Thyroid gland (tissue), 4 donors: Measurements from ENCODE around the gene OR10A6. TPM values are rescaled to one million over a fixed set of nuclear protein-coding genes. Genes with fewer than 3 reads are reported as not detected.

ENCODE experiments used
- DNase-seq, 2 donors: peaks; one replicate each; pipeline ENCODE4 v3.0.0-alpha.2; 2019
- H3K27ac ChIP-seq, 3 donors: fragments of 200-600 bp; sonication (generic); 1 replicate in 2 of 3; 2 replicates in 1 of 3; pipeline ENCODE4 v1.5.1; 2016 to 2019; ENCODE audit warnings: mild to moderate bottlenecking in 1 of 3, moderate library complexity in 1 of 3
- H3K27me3 ChIP-seq: fragments of 200-600 bp; sonication (generic); one replicate; pipeline ENCODE4 v1.5.1; 2019
- H3K36me3 ChIP-seq, 2 donors: fragments of 200-600 bp; sonication (generic); one replicate each; pipeline ENCODE4 v1.5.1; 2016 to 2019
- H3K4me1 ChIP-seq, 2 donors: fragments of 200-600 bp; sonication (generic); one replicate each; pipeline ENCODE4 v1.5.1; 2017 to 2019
- H3K4me3 ChIP-seq, 3 donors: fragments of 200-600 bp; sonication (generic); replicated peaks in 1 of 3; 1 replicate in 2 of 3; 2 replicates in 1 of 3; pipeline ENCODE4 v1.5.1; 2016; ENCODE audit warnings: mild to moderate bottlenecking in 1 of 3
- H3K9me3 ChIP-seq: fragments of 200-600 bp; sonication (generic); one replicate; pipeline ENCODE4 v1.5.1; 2017
- POLR2A ChIP-seq, 2 donors: fragments of 450-650 bp; IDR thresholded peaks; one replicate each; pipeline ENCODE4 v1.6.1; 2017; ENCODE audit warnings: antibody characterized with exemption in 2 of 2, mild to moderate bottlenecking in 2 of 2, moderate library complexity in 1 of 2
- WGBS, 2 donors: methylation state at CpG; one replicate each; pipeline ENCODE4 v1.1.5; 2017; 5-methylcytosine and 5-hydroxymethylcytosine counted together
- intact Hi-C: fragments of 100-400 bp; cut with DNase I; formaldehyde crosslinking; loops from one replicate; pipeline ENCODE4 v1.15.1; 2023
- total RNA-seq, 4 donors: library from RNA; depleted of rRNA; stranded (reverse); fragments of >200 nt; gene quantifications; one replicate each; pipeline ENCODE4 v1.2.3, GENCODE V29; 2016
- TF ChIP-seq, protein P1 (sequence below), 6 experiments: fragments of 200-600 bp in 3 of 6; fragments of 450-650 bp in 3 of 6; sonication (generic) in 3 of 6; IDR thresholded peaks; one replicate each; pipeline ENCODE4 v1.5.1; 2016 to 2019; ENCODE audit warnings: antibody characterized with exemption in 6 of 6, mild to moderate bottlenecking in 2 of 6, inconsistent platforms in 1 of 6, moderate library complexity in 1 of 6

The OR10A6 gene
- total RNA-seq, 4 donors from 2014 or later = not detected

DNA sequence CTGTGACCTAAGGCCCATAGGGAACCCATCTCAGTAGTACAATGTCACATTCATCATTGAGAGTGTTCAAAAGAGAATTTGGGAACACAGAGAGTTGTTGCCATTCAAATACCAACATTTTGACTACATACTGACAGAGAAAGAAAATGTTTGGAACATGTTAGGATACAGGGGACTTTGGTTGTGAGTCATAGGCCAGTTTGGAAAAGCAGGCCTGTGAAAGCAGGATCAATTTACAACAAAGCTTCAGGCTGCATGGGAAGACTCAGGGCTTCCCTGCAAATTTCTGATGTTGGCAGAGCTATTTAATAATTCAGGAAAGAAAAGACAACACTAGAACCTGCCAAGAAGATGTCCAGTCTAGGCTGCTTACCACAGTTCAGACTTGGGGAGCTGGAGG is 33.8 kb upstream of the OR10A6 start:
- H3K4me3 ChIP-seq = no peak overlapping the region
- no peaks in the 10 kb centered on the region for H3K36me3 ChIP-seq
- TF ChIP-seq POLR2A (IDR thresholded peaks at IDR 0.05) = no peak
- TF ChIP-seq, protein P1, sequence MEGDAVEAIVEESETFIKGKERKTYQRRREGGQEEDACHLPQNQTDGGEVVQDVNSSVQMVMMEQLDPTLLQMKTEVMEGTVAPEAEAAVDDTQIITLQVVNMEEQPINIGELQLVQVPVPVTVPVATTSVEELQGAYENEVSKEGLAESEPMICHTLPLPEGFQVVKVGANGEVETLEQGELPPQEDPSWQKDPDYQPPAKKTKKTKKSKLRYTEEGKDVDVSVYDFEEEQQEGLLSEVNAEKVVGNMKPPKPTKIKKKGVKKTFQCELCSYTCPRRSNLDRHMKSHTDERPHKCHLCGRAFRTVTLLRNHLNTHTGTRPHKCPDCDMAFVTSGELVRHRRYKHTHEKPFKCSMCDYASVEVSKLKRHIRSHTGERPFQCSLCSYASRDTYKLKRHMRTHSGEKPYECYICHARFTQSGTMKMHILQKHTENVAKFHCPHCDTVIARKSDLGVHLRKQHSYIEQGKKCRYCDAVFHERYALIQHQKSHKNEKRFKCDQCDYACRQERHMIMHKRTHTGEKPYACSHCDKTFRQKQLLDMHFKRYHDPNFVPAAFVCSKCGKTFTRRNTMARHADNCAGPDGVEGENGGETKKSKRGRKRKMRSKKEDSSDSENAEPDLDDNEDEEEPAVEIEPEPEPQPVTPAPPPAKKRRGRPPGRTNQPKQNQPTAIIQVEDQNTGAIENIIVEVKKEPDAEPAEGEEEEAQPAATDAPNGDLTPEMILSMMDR (IDR thresholded peaks at IDR 0.05) = no peak
- intact Hi-C loops = no loop called here
- no peaks in the 10 kb centered on the region for H3K4me1 ChIP-seq
- H3K27me3 ChIP-seq = no peaks in the 10 kb centered on the region
- H3K9me3 ChIP-seq = no peaks in the 10 kb centered on the region
- DNase-seq = no peak
- no peak overlapping the region for H3K27ac ChIP-seq

DNA sequence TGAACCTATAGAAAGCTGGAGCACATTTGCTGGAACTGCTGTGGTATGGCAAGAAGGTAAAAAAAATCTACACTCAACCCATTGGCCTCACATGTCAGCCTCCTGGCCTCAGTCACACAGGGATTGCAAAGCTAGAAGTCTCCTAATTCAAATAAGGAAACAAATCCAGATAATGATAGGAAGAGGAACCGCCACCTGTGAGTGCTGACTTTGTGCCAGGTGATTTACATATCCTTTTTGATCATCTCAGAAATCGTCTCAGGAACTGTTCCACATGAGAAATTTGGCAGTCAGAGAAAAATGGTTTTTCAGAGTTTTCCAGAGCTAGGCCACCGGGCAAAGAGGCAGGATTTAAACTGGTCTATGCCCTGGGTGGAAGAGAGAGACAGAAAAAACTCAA is 33.2 kb upstream of the OR10A6 start:
- H3K9me3 ChIP-seq = no peaks in the 10 kb centered on the region
- intact Hi-C loops = no loop called here
- TF ChIP-seq, protein P1 (IDR thresholded peaks at IDR 0.05) = no peak
- TF ChIP-seq POLR2A (IDR thresholded peaks at IDR 0.05) = no peak
- H3K36me3 ChIP-seq = no peaks in the 10 kb centered on the region
- 55 to 57% methylated on average over 3 of the region's 3 CpGs for WGBS, 2 donors
- H3K27ac ChIP-seq = no peak overlapping the region
- no peak for DNase-seq
- no peaks in the 10 kb centered on the region for H3K4me1 ChIP-seq
- no peak overlapping the region for H3K4me3 ChIP-seq
- no peaks in the 10 kb centered on the region for H3K27me3 ChIP-seq

DNA sequence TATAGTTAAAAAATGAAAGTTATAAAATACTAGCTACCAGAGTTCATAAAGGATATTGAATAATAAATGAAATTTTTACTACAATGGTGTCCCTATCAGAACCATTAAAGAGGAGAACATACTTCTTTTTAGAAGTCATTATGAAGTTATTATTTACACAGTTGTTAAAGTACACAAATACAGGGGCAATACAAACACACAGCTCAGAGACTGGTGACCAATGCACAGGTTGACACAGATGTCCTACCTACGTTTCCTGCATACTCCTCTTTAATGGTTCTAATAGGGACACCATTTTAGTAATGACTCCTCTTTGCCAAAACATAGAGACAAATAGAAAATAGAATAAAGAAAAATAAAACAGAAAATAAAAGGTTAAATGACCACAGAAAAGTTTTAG is 24.1 kb upstream of the OR10A6 start:
- Histone ChIP-seq H3K4me3 (no peak overlapping the region), H3K27me3 (no peaks in the 10 kb centered on the region), H3K27ac (no peak overlapping the region), H3K4me1 (no peaks in the 10 kb centered on the region), H3K36me3 (no peaks in the 10 kb centered on the region), H3K9me3 (no peaks in the 10 kb centered on the region)
- intact Hi-C loops = no loop called here
- WGBS, 2 donors = 69 to 87% methylated on average over 1 of the region's 1 CpG
- no peak for DNase-seq
- TF ChIP-seq POLR2A (IDR thresholded peaks at IDR 0.05) = no peak
- TF ChIP-seq, protein P1 (IDR thresholded peaks at IDR 0.05) = no peak

DNA sequence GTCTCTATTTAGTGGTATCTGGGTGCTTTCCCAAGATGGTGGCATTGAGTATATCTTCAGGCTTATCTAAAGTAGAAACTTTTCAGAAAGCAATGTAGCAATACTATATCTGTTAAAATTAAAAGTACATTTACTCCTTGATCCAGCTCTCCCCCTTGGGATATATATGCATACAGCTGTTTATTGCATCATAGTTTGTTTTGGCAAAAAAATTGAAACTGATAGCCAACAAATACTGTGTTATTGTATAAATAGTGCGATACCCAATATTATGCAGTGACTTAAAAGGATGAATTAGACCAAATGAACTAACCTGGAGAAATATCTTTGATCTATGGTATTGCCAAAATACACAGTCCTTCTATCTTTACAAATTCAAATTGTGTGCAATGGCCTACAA is 18.9 kb upstream of the OR10A6 start:
- no peak for TF ChIP-seq POLR2A (IDR thresholded peaks at IDR 0.05)
- TF ChIP-seq, protein P1 (IDR thresholded peaks at IDR 0.05) = no peak
- Histone ChIP-seq H3K4me1 (no peaks in the 10 kb centered on the region), H3K27me3 (no peaks in the 10 kb centered on the region), H3K4me3 (no peak overlapping the region), H3K36me3 (no peaks in the 10 kb centered on the region), H3K27ac (no peak overlapping the region), H3K9me3 (no peaks in the 10 kb centered on the region)
- 70 to 93% methylated on average over 1 of the region's 1 CpG for WGBS, 2 donors
- no peak for DNase-seq
- intact Hi-C loops = no loop called here

DNA sequence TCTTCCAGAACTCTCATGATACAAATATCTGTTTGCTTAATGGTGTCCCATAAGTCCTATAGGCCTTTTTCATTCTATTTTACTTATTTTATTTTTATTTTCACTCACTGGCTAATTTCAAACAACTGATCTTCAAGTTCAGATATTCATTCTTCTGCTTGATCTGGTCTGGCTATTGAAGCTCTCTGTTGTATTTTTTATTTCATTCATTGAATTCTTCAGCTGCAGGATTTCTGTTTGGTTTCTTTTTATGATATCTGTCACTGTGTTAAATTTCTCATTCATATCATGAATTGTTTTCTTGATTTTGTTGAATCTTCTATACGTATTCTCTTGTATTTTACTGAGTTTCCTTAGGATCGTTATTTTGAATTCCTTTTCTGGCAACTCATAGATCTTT is 13.1 kb upstream of the OR10A6 start:
- WGBS, 2 donors = 84 to 86% methylated on average over 2 of the region's 2 CpGs

More for the DNA sequence above, 13.1 kb upstream of the OR10A6 start:
- no peak for TF ChIP-seq POLR2A (IDR thresholded peaks at IDR 0.05)
- TF ChIP-seq, protein P1 (IDR thresholded peaks at IDR 0.05) = no peak
- no peaks in the 10 kb centered on the region for H3K36me3 ChIP-seq
- H3K27ac ChIP-seq = no peak overlapping the region
- H3K27me3 ChIP-seq = no peaks in the 10 kb centered on the region
- no peaks in the 10 kb centered on the region for H3K4me1 ChIP-seq
- H3K9me3 ChIP-seq = no peaks in the 10 kb centered on the region
- intact Hi-C loops = no loop called here
- no peak overlapping the region for H3K4me3 ChIP-seq
- no peak for DNase-seq
